Epithelial cell of proximal tubule (primary cell): ENCODE results near the gene PFDN2. TPM values are rescaled to one million over a fixed set of nuclear protein-coding genes. Genes with fewer than 3 reads are reported as not detected.

Source experiments
- DNase-seq: peaks from one replicate; pipeline ENCODE4 v3.0.0-alpha.2; 2011; ENCODE audit warnings: low read depth
- H3K4me3 ChIP-seq: 2 replicates; pipeline ENCODE4 v1.5.1; 2011; ENCODE audit warnings: low read depth, mild to moderate bottlenecking, low read length
- CTCF ChIP-seq: conservative IDR thresholded peaks from 2 replicates; pipeline ENCODE4 v1.5.1; 2012; ENCODE audit warnings: low read depth, mild to moderate bottlenecking, low read length
- total RNA-seq: library from RNA; depleted of rRNA; stranded (reverse); fragments of >200 nt; gene quantifications from 2 replicates; pipeline ENCODE4 v1.2.3, GENCODE V29; 2015

The PFDN2 gene
- total RNA-seq, 1 donor from 2014 or later = 103 TPM

- DNase-seq = no peak
- TF ChIP-seq CTCF = peak; percentile 66
- no peak overlapping the region for H3K4me3 ChIP-seq
Observed at GRCh38 chr1:161139766-161140165, 21.9 kb upstream of the PFDN2 start.

- no peak overlapping the region for H3K4me3 ChIP-seq
- no peak for TF ChIP-seq CTCF
- DNase-seq = no peak
Observed at GRCh38 chr1:161138431-161138830, 20.6 kb upstream of the PFDN2 start.

- H3K4me3 ChIP-seq = no peak overlapping the region
- no peak for DNase-seq
- no peak for TF ChIP-seq CTCF
Observed at GRCh38 chr1:161137881-161138280, 20.0 kb upstream of the PFDN2 start.

- no peak for TF ChIP-seq CTCF
- peak overlapping the region; percentile 95 for H3K4me3 ChIP-seq
- DNase-seq = no peak
Observed at GRCh38 chr1:161133220-161133740, 15.4 kb upstream of the PFDN2 start.

GRCh38 chr1:161132410-161133219 lies 14.8 kb upstream of the PFDN2 start, which contains the start of gene DEDD:
TSS of gene DEDD (minus strand) at chr1:161132667. CDS start at chr1:161124462, 8,205 bp downstream.
- no peak for TF ChIP-seq CTCF
- peak within 1 kb of the TSS; percentile 95 for H3K4me3 ChIP-seq
- peak; percentile 84 for DNase-seq

- TF ChIP-seq CTCF = no peak
- peak overlapping the region; percentile 95 for H3K4me3 ChIP-seq
- no peak for DNase-seq
Observed at GRCh38 chr1:161131523-161132409, 13.9 kb upstream of the PFDN2 start.
